ENCODE results near the gene BACH2.
"Not testable (repeated sequence)": the region's sequence is repeated elsewhere in the genome, so short reads cannot be mapped to it uniquely, and the experiment has no call there.

BACH2 gene

DNA sequence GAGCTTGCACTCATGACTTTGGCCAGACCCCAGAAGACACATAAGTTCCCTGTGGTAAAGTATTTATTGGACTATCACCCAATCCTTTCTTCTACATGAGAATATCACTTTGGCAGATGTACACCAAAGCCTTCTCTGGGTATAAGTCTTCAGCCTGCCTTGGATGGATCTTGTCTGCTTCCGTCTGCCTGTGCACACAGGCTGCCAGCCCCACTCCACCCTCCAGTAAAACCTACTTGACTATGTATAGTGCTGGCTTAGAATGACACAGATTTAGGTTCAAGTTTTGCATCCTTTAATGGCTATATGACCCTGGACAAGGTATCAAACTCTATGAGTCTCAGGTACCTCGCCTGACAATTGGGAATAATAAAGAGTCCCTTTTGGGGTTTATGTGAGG is 63.4 kb downstream of the BACH2 start:
- no peak for DNase-seq

DNA sequence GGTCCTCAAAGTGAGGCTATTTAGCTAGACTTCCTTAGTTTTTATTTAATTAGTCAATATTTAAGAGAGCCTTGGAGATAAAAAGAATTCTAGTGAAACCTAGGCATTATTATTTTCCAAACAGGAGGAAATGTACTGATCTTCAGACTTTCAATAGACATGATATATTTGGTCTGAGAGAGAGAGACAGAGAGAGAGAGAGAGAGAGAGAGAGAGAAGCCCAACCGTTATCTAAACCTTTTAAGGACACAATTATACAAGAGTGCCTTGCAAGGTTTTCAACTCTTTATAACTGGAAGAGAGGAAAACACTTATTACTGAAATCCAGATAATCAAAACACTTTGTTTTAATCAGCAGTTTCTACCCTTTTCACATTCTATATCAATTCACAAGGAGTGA is 64.8 kb downstream of the BACH2 start:
- DNase-seq, result no peak

DNA sequence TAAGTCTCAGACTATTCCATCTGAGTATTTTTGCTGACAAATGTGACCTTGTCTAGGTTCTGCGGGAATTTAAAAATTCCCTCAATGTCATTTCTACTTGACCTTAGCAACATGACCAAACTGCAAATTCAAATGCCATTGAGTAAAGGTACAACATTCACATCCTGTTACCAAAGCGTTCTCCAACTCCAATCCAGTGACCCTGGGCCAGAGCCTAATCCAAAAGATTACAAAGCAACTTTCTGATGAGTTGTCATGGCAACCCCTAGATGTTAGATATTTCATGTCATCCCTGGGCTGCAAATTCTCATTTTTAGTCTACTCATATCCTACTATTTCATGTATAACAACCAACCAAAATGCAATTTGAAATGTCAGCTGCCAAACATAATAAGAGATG is 65.3 kb downstream of the BACH2 start:
- no peak for DNase-seq

DNA sequence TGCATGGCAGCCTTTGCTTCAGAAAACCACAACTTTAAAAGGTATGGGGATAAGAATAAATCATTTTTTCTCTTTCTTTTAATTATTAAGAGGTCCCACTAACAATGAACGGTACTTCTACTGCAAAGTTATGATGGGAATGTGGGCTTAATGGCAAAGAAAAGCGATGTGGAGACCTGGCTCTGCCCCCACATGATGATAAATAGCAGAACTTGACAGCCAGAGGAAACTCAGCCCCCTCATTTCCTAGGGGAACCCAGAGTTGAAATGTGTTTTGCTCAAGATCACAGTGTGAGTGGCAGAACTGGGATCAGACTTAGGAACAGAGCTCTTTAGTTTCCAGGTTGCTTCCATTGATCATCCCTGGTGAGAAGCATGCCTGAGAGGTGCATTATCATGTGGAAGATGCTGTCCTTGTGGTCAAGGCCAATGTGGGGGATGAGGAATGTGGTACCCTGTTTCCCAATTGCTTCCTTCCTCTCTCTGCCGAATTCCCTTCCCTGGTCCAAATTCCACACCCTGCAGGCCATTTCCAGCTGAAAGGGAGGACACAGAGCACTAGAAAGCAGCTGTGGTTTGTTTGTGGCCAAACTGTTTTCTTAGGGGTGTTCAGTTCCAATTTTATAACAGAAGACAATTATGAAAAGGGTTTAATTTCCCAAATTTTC is 66.0 kb downstream of the BACH2 start:
- no peak for DNase-seq

- peak; percentile 62 for DNase-seq
Observed at GRCh38 chr6:90229331-90230010, 67.2 kb downstream of the BACH2 start.

DNA sequence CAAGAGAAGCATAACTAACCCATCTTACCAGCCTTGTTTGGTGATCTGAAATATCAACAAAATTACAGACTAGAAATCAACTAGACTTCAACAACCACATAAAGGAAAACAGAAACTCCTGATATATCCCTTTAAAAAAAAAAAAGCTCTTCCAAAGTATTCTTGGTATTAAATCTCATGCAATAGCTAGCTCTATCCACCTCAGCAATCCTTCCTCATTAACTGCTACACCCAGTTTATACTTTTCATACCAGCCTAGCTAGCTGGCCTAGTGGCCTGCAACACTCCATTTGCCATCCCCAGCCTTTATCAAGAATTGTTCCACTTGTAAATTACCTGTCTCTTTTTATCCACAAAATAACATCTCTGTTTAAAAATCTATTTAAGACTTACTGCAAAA is 69.0 kb downstream of the BACH2 start:
- no peak for DNase-seq

DNA sequence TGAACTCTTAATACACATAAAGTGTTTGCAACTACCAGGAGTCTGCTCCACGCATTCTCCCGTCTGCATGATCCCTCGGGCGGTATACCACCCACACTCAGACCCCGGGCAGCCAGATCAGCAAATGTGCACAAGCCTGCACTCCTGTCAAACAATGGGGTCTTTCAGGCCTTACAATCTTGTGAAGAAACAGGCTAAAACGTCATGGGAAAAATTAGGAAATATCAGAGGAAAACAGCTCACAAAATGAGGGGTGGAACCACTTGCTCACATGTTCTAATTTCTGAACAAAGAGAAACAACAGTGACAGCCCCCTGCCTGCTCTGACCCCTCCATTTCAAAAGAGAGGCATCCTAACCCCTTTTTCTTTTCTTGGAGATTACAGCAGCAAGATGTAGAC is 69.4 kb downstream of the BACH2 start:
- DNase-seq, result no peak

- no peak for DNase-seq
Observed at GRCh38 chr6:90226257-90226656, 70.4 kb downstream of the BACH2 start.

DNA sequence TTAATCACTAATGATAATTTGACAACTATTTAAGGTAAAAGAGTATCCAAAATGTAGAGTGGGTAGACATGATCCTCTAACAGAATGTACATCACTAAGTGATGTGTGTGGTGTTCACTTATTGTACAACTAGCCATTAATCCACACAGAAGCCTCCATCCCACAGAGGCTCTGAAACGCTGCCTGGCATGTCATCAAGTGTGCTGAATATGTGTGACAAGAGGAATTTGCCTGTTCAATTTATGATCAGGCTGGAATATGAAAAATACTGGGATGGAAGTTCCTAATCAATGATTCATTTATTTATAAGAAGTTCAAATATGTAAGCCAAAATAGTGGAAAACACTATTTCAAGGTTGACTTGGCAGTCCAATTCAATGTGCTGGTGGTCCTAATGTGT is 72.4 kb downstream of the BACH2 start:
- DNase-seq, result no peak

- DNase-seq, result no peak
Observed at GRCh38 chr6:90222724-90223198, 73.9 kb downstream of the BACH2 start.

DNA sequence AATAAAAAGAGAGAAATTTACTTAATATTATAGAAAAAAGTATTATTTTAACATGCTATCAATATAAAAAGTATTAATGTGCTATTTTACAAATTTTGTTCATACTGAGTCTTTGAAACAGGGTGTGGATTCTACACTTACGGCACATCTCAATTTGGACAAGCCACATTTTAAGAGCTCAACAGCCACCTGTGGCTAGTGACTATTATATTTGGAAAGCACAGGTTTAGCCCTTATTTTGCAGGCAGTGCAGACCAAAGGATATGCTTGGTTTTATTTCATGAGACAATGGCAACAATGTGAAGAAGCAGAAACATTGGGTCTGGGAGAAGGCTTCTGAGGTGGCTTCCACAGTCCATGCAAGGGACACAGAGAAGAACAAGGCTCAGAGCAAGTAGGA is 74.6 kb downstream of the BACH2 start:
- DNase-seq, result no peak

DNA sequence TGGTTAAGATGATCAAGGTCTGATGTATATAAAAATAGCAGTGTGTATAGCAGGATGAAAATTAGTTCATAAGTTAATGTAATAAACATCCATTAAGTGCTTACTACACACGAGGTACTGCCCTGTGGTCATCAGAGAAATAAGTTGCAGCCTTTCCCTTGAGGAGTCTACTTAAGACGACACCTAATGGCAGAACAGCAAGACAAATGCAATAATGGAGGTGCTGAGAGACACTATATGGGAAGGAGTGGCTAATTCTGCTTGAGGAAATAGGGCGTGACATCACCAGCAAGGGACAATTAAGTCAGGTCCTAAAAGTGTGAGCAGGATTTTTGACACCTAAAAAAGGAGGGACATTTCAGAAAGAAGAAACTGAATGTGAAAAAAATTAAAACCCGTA is 75.2 kb downstream of the BACH2 start:
- no peak for DNase-seq

GRCh38 chr6:90220273-90220672 is 76.4 kb downstream of the BACH2 start:
- DNase-seq, result no peak

GRCh38 chr6:90219209-90219985 is 77.2 kb downstream of the BACH2 start:
- no peak for DNase-seq

- DNase-seq, result peak; percentile 30
Observed at GRCh38 chr6:90218959-90219208, 77.8 kb downstream of the BACH2 start.

- DNase-seq, result no peak
Observed at GRCh38 chr6:90217506-90218127, 79.0 kb downstream of the BACH2 start.

- DNase-seq, result peak; percentile 49
Observed at GRCh38 chr6:90216072-90216977, 80.3 kb downstream of the BACH2 start.

DNA sequence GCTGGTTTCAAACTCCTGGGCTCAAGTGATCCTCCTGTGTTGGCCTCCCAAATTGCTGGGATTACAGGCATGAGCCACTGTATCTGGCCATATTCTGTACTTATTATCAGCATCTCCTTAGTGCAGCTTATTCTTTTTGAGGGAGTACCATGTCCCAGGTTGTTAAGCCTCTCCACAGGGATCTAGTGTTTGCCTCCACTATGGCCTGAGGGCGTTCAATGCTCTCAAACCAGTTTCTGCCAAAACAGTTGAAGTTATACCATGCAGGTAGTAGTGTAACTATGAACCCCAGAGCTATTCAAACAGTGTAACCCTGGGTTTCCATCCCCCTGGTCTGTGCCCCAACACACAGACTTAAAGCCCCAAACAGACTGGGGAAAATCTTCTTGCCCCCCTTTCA is 81.7 kb downstream of the BACH2 start:
- DNase-seq, result no peak

GRCh38 chr6:90214461-90214860 is 82.2 kb downstream of the BACH2 start:
- no peak for DNase-seq

GRCh38 chr6:90212274-90212673 is 84.4 kb downstream of the BACH2 start:
- DNase-seq, result peak; percentile 32

- peak; percentile 91 for DNase-seq
Observed at GRCh38 chr6:90209527-90209926, 87.1 kb downstream of the BACH2 start.

DNA sequence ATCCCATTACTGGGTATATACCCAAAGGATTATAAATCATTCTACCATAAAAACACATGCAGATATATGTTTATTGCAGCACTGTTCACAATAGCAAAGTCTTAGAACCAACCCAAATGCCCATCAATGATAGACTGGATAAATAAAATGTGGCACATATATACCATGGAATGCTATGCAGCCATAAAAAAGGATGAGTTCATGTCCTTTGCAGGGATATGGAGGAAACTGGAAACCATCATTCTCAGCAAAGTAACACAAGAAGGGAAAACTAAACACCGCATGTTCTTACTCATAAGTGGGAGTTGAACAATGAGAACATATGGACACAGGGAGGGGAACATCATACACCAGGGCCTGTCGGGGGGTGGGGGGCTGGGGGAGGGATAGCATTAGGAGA is 88.0 kb downstream of the BACH2 start:
- not testable (repeated sequence) for DNase-seq

Data from hematopoietic multipotent progenitor cell treated with erythropoietin and hydrocortisone succinate and interleukin-3 and kit ligand, for 4 days (in vitro differentiated cells).